Mesendoderm (in vitro differentiated cells): ENCODE measurements around the gene RAB11A.

Experiments
- DNase-seq: peaks from one replicate; pipeline ENCODE4 v3.0.0; 2013
- H2AK5ac ChIP-seq: 2 replicates; pipeline ENCODE4 v1.6.1; 2013; ENCODE audit warnings: low read length, inconsistent platforms
- H2BK120ac ChIP-seq: 2 replicates; pipeline ENCODE4 v1.6.1; 2013; ENCODE audit warnings: low read depth, mild to moderate bottlenecking, low read length, moderate library complexity, mixed read lengths
- H2BK15ac ChIP-seq: replicated peaks from 2 replicates; pipeline ENCODE4 v1.6.1; 2013; ENCODE audit warnings: low read depth, mild to moderate bottlenecking, moderate library complexity
- H2BK5ac ChIP-seq: 2 replicates; pipeline ENCODE4 v1.6.1; 2013; ENCODE audit warnings: low read length, inconsistent platforms
- H3K18ac ChIP-seq: 2 replicates; pipeline ENCODE4 v1.6.1; 2013; ENCODE audit warnings: mild to moderate bottlenecking, low read length, mixed read lengths
- H3K23ac ChIP-seq: one replicate; pipeline ENCODE4 v1.6.1; 2013; ENCODE audit warnings: low read length
- H3K27ac ChIP-seq: 2 replicates; pipeline ENCODE4 v1.5.1; 2013; ENCODE audit warnings: low read depth, mild to moderate bottlenecking, inconsistent platforms, low read length, moderate library complexity
- H3K27me3 ChIP-seq: 2 replicates; pipeline ENCODE4 v1.6.1; 2013; ENCODE audit warnings: low read length, control low read depth, mild to moderate bottlenecking, inconsistent platforms; ENCODE audit not compliant: insufficient read depth, poor library complexity
- H3K36me3 ChIP-seq: 2 replicates; pipeline ENCODE4 v1.6.1; 2013; ENCODE audit warnings: low read length, inconsistent platforms; ENCODE audit not compliant: control insufficient read depth, insufficient read depth
- H3K4ac ChIP-seq: one replicate; pipeline ENCODE4 v1.6.1; 2013; ENCODE audit warnings: low read depth, mild to moderate bottlenecking, low read length, moderate library complexity
- H3K4me1 ChIP-seq: 2 replicates; pipeline ENCODE4 v1.6.1; 2013; ENCODE audit warnings: low read depth, low read length, inconsistent platforms; ENCODE audit not compliant: control insufficient read depth
- H3K4me2 ChIP-seq: 2 replicates; pipeline ENCODE4 v1.6.1; 2013; ENCODE audit warnings: low read length
- H3K4me3 ChIP-seq: 2 replicates; pipeline ENCODE4 v1.5.1; 2013; ENCODE audit warnings: mild to moderate bottlenecking, low read length
- H3K56ac ChIP-seq: one replicate; pipeline ENCODE4 v1.6.1; 2013; ENCODE audit warnings: low read length
- H3K79me1 ChIP-seq: 2 replicates; pipeline ENCODE4 v1.6.1; 2013; ENCODE audit warnings: low read length, inconsistent platforms
- H3K79me2 ChIP-seq: 2 replicates; pipeline ENCODE4 v1.6.1; 2013; ENCODE audit warnings: mild to moderate bottlenecking, low read length; ENCODE audit not compliant: control insufficient read depth, insufficient read depth
- H3K9ac ChIP-seq: 2 replicates; pipeline ENCODE4 v1.6.1; 2013; ENCODE audit warnings: low read length, inconsistent platforms
- H4K5ac ChIP-seq: one replicate; pipeline ENCODE4 v1.6.1; 2013; ENCODE audit warnings: low read length
- H4K8ac ChIP-seq: one replicate; pipeline ENCODE4 v1.6.1; 2013; ENCODE audit warnings: low read depth, mild to moderate bottlenecking, control low read depth, low read length, moderate library complexity
- WGBS: extraction: QIAGEN DNeasy Blood & Tissue Kit; methylation state at CpG from one replicate; pipeline ENCODE4 v1.1.7; 2013; ENCODE audit warnings: low lambda C conversion rate, missing lambda C conversion rate; ENCODE audit not compliant: insufficient coverage; ENCODE audit errors: extremely low coverage; 5-methylcytosine and 5-hydroxymethylcytosine counted together

RAB11A gene

DNA sequence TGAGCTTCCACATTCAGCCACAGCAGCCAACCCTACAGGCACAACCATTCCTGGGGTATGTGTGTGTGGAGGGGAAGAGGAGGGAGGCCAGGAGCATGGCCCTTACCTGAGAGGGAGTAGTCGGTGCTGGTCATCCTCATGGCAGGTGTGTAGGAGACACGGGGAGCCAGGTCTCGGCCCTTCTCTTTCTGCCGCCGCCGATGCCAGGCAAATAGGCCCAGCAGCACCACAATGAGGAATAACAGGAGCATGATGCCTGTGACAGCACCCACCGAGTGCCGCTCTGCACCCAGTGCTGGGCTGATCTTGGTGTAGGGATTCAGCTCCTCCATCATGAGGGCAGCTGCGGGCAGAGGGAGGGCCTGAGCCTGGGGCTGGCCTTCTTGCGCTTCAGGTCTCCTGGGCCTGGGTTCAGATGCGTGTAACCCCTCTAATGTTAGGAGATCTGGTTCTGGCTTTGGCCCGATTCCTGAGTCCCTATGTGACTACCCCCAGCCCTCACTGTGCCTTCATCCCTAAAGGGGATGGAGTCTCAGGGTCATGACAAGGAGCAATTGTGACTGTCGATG is 44.4 kb downstream of the RAB11A start:
- no peak for DNase-seq
- H3K79me2 ChIP-seq: no peaks in the 10 kb centered on the region
- WGBS: no CpG with 5 or more reads among the region's 13 CpGs

DNA sequence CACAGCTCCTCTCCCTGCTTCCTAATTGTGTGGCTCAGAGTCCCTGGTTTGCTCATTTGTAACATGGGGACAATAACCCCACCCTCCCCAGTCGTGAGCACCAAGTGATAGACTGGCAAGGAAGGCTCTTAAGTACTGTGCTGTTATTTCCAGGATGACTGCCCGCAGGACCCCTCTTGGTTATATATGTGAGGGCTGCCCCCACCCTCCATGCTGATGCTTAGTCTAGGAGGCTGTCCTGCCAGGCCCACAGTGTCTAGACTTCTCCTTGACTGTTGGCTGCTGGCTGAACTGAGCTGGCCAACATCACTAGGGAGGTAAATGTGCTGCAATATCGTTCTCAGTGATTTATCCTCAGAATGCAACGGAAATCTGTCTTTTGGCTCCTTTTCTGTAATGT is 45.1 kb downstream of the RAB11A start:
- Histone ChIP-seq H3K79me1 (no peaks in the 10 kb centered on the region), H3K4me2 (no peak overlapping the region), H4K8ac (no peak overlapping the region), H4K5ac (no peak overlapping the region), H3K4me3 (no peak overlapping the region), H3K36me3 (no peaks in the 10 kb centered on the region), H3K18ac (no peak overlapping the region), H3K4ac (no peak overlapping the region), H2AK5ac (no peak overlapping the region), H3K56ac (no peak overlapping the region), H3K79me2 (no peaks in the 10 kb centered on the region), H3K27me3 (no peaks in the 10 kb centered on the region), H2BK5ac (no peak overlapping the region), H3K9ac (no peak overlapping the region), H3K4me1 (no peaks in the 10 kb centered on the region), H2BK15ac (no peak overlapping the region), H2BK120ac (no peak overlapping the region), H3K23ac (no peak overlapping the region), H3K27ac (no peak overlapping the region)
- no CpG with 5 or more reads among the region's 4 CpGs for WGBS
- DNase-seq: no peak

More for the DNA sequence above, 44.4 kb downstream of the RAB11A start:
- Histone ChIP-seq H3K27me3 (no peaks in the 10 kb centered on the region), H2AK5ac (no peak overlapping the region), H3K4me2 (no peak overlapping the region), H2BK15ac (no peak overlapping the region), H4K8ac (no peak overlapping the region), H2BK120ac (no peak overlapping the region), H3K23ac (no peak overlapping the region), H3K4ac (no peak overlapping the region), H3K4me3 (no peak overlapping the region), H3K27ac (no peak overlapping the region), H3K79me1 (no peaks in the 10 kb centered on the region), H3K9ac (no peak overlapping the region), H4K5ac (no peak overlapping the region), H3K18ac (no peak overlapping the region), H3K56ac (no peak overlapping the region), H2BK5ac (no peak overlapping the region), H3K36me3 (no peaks in the 10 kb centered on the region), H3K4me1 (no peaks in the 10 kb centered on the region)

DNA sequence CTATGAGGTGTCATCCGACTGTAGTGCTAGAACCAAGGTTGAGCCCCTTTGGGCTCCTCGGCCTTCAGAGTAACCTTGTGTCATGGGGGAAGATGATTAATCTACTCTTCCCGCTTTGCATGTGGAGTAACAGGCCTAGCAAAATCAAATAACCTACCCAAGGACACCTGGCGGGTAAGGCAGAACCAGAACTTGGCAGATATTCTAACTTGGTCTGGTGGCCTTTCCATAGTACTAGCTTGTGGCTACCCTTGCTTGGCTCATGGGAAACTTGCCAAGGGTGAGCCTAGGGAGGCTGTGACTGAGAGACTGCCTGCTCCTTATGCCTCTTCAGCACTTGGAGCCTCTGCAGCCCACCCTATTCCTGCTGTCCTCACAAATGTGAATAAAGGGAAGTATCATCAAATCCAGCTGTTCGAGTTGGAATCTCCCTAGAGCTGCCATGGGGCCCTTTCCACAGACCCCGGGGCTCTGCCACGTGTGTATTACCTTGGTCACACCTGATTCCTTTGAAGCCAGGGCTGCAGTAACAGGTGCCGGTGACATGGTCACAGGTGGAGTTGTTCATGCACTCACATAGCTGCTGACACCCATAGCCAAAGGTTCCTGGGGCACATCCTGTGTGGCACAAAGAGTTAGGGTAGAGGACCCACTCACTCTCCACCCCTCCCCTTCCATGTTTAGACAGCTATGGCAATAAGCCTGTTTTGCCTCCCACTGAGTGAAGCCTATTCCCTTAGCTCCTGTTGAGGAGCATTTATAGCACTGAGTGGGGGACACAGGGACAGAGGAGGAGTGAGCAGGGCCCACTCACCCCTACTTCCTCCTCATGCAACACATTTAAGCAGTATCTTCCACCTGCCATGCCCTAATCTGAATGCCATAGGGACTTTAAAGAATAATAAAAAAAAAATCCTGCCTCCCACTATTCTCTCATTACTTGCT is 46.0 kb downstream of the RAB11A start:
- Histone ChIP-seq H2AK5ac (no peak overlapping the region), H3K4me3 (no peak overlapping the region), H3K27ac (no peak overlapping the region), H2BK15ac (no peak overlapping the region), H3K9ac (no peak overlapping the region), H3K4me1 (no peaks in the 10 kb centered on the region), H3K4me2 (no peak overlapping the region), H3K27me3 (no peaks in the 10 kb centered on the region), H3K4ac (no peak overlapping the region), H2BK5ac (no peak overlapping the region), H4K8ac (no peak overlapping the region), H3K56ac (no peak overlapping the region), H4K5ac (no peak overlapping the region), H3K79me1 (no peaks in the 10 kb centered on the region), H3K36me3 (no peaks in the 10 kb centered on the region), H2BK120ac (no peak overlapping the region), H3K23ac (no peak overlapping the region), H3K79me2 (no peaks in the 10 kb centered on the region), H3K18ac (no peak overlapping the region)
- no CpG with 5 or more reads among the region's 8 CpGs for WGBS
- no peak for DNase-seq

DNA sequence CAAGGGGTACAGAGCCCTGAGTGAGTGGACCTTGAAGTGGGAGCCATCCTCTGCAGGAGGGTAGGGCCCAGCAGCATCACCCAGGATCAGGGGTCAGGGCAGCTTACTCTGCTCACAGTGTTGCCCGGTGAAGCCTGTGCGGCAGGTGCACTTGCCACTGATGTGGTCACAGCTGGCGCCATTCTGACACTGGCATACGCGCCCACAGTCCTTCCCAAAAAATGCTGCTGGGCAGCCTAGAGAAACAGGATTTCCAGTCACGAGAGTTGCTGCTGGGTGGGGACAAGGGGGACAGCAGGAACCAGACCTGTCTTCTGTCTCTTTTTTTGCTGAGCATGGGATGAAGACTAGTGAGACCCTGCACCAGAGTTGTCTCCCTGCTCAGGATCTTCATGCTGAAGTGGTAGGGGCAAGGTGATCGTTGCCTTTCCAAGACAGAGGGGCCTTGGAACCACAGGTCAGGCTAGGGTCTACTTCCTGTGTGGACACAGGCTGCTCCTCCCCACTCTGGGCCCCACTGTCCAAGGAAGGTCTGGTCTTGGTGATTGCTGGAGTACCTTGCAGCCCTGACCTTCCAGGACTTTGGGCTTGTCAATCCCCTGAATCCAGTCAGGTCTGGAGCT is 46.9 kb downstream of the RAB11A start:
- H2BK15ac ChIP-seq: no peak overlapping the region
- WGBS: no CpG with 5 or more reads among the region's 7 CpGs

DNA sequence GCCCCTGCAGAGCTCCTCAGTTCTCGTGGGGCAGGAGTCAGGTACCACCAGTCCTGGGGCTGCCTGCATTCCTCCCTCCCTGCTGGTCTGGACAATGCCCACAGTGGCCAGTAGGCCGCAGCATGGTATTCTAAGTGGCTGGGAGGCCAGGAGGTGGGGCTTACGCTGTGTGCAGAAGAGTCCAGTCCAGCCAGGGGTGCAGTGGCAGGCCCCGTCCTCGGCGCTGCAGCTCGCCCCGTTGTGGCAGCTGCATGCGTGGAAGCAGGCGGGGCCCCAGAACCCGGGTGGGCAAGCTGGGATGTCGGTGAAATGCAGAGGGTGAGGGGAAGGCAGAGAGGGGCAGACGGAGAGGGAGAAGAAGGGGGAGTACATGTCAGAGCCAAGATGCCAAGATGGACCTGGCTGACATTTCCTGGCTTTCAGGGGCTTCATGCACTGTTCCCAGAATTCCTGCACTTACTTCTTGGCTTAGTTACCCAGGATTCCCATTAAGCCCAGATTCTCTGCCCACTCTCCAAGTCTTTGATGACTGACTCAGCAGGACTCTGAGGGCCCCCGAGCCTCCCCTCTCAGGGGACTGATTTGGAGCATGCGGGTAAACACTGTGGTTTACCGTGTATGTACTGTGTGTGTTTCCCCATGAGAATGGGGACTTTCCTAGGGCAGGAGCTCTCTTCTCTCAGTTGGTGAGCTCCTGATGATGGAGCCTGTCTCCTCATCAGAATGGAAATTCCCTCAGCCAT is 47.5 kb downstream of the RAB11A start:
- Histone ChIP-seq H3K9ac (no peak overlapping the region), H3K27ac (no peak overlapping the region), H4K8ac (no peak overlapping the region), H2AK5ac (no peak overlapping the region), H3K27me3 (no peaks in the 10 kb centered on the region), H4K5ac (no peak overlapping the region), H3K4me2 (no peak overlapping the region), H3K4me3 (no peak overlapping the region), H2BK120ac (no peak overlapping the region), H3K36me3 (no peaks in the 10 kb centered on the region), H3K18ac (no peak overlapping the region), H3K4ac (no peak overlapping the region), H3K4me1 (no peaks in the 10 kb centered on the region), H3K79me2 (no peaks in the 10 kb centered on the region), H3K79me1 (no peaks in the 10 kb centered on the region), H2BK5ac (no peak overlapping the region), H3K56ac (no peak overlapping the region), H3K23ac (no peak overlapping the region), H2BK15ac (no peak overlapping the region)
- peak; percentile 82 for DNase-seq
- no CpG with 5 or more reads among the region's 16 CpGs for WGBS

More for the DNA sequence above, 46.9 kb downstream of the RAB11A start:
- Histone ChIP-seq H3K4ac (no peak overlapping the region), H2BK120ac (no peak overlapping the region), H3K36me3 (no peaks in the 10 kb centered on the region), H3K4me2 (no peak overlapping the region), H3K79me2 (no peaks in the 10 kb centered on the region), H3K18ac (no peak overlapping the region), H4K5ac (no peak overlapping the region), H3K79me1 (no peaks in the 10 kb centered on the region), H3K4me3 (no peak overlapping the region), H3K23ac (no peak overlapping the region), H3K4me1 (no peaks in the 10 kb centered on the region), H2BK5ac (no peak overlapping the region), H3K27ac (no peak overlapping the region), H3K9ac (no peak overlapping the region), H4K8ac (no peak overlapping the region), H3K56ac (no peak overlapping the region), H3K27me3 (no peaks in the 10 kb centered on the region), H2AK5ac (no peak overlapping the region)
- no peak for DNase-seq
